ENCODE measurements around the gene CD99L2.

Gene CD99L2, protein sequence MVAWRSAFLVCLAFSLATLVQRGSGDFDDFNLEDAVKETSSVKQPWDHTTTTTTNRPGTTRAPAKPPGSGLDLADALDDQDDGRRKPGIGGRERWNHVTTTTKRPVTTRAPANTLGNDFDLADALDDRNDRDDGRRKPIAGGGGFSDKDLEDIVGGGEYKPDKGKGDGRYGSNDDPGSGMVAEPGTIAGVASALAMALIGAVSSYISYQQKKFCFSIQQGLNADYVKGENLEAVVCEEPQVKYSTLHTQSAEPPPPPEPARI

DNA sequence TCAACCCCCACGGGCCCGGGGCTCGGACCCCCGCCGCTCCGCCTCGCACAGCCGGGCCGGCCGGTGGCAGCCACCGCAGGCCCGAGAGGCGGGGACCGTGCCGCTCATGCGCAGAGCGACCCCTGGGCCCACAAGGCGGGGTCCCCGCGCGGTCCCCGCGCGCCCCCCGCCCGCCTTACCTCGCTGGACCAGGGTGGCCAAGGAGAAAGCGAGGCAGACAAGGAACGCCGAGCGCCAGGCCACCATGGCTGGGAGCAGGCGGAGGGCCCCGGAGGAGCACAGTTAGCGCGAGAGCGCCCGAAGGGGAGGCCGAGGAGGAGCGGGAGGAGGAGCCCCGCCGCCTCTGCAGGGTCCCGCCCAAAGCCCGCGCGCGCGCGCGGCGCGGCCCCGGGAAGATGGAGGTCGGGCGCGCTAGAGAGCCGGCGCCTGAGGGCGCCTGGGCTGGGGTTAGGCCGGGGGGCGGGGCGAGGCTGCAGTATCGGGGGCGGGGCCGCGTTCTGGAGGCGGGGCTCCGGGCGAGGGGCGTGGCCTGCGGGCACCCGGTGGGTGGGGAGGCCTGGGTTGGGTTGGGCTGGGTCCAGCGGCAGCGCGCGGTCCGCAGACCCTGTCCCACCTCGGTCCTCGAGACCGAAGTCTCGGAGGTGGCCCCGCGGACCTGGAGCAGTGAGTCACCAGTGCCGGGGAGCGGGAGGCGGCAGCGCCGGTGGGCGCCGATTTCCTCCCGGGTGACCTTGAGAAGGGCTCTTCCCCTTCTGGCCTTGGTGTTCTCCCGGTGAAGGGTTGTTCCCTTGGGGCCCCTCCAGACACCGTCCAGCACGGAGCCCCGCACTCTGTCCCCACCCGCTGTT lies at the start of gene CD99L2:
TSS of gene CD99L2 (minus strand) at position 326 of the 848 bp plus-strand sequence. CDS start at position 246, 80 bp downstream.
- DNase-seq (ENCODE audit: low read depth) = peak; percentile 83

DNA sequence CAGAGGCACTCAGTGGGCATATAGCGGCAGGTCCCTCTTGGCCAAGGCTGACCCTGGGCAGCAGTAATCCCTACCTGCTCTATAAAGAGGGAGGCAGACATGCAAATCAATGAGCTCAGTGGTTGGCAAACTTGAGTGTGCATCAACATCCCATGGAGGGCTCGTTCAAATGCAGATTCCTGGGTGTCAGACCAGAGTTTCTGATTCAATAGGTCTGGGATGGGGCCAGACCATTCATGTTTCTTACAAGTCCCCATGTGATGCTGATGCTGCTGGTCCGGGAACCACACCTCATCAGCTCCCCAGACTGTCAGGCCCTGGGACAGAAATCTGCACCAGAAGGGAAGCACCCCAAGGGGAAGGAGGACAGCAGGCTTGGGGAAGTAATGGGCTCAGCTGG lies 45.8 kb upstream of the CD99L2 start:
- no peak for DNase-seq (ENCODE audit: low read depth)

DNA sequence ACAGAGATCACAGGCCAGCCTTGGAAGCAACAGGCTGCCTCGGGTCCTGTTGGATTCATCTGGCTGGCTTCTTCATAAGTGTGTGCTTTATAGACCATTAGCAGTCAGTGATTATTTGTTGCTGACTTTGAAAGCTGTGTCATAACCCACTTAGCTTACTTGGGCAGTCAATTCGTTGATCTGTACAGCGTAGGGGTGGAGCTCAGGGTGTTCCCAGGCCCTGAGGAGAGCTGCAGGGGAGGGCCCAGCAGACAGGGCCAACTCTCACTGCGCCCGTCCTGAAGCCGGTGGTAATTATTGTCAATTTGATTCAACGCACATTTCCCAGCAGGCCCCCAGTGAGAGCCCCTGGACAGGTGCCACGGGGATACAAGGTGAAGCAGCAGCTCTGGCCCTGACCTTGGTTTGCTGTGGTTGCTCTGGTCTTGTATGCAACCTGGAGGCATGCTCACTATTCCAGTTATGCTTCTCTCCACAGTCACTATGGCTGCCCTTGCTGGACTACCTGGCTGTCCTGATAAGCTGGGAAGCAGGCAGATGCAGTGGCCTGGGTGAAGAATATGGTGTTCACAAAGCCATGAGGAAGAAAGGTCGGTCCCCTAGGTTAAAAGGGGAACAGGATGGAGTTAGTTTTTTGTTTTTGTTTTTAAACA lies 44.6 kb upstream of the CD99L2 start:
- DNase-seq (ENCODE audit: low read depth) = no peak

DNA sequence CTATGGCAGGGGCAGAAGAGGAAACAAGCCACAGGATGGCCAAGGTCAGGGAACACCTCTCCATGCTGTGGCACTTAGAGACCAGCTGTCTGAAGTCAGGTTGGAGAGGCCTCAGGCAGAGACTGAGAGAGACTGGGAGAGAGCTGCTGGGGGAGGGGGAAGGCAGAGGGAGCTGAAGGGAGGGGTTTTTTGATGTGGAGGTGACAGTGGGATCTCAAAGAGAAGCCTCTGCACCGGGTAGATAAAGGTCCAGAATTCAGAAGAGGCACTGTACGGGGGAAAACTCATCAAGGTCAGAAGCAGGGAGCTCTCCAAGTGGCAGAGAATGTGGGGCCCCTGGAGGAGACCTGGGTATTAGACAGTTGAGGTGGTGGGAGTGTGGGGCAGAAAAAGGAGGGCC lies 43.1 kb upstream of the CD99L2 start:
- no peak for DNase-seq (ENCODE audit: low read depth)

DNA sequence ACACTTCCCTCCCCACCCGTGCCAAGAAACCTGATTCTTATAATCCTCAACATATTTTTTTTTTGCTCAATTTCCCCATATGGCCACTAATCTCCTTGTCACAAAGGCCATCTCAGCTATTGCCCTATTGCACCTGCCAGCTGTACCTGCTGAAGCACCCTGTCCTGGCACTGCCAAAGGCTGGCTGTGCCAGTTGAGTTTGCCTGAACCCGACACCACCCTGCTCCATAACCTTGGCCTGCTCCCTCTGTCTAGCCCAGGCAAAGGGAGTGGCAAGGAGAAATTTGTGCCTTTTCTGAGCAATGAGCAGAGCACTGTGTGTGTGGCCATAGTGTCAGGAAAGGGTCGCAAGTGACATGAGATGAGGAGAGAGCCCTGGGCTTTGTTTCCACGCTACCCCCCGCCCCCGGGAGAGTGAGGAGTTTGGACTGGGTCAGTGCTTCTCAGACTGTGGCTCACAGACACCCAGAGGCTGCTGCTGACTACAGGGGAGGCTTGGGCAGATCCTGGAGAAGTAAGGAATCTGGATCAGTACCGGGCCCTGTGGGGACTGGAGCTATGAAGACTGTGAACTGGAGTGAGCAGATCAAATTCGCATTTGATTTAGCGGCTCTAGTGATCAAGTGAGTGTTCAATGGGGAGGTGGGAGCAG lies 42.5 kb upstream of the CD99L2 start:
- no peak for DNase-seq (ENCODE audit: low read depth)

DNA sequence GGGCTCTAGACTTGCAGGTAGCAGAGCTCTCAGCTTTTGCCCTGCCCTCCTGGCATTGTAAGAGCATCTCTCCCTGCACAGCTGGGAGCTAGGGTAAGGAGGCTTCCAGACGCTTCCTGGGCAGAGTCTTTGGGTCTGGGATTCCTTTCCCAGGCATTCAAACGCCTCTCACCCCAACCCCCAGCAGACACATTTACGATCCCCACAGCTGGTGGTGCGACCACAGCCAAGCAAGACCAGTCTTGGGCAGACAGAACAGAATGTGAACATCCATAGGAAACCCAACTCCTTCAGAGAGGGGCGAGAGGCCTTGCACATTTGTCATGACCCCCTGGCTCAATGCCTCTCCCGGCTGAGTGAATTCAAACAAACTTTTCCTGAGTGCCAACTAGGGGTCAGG lies 38.1 kb upstream of the CD99L2 start:
- no peak for DNase-seq (ENCODE audit: low read depth)

DNA sequence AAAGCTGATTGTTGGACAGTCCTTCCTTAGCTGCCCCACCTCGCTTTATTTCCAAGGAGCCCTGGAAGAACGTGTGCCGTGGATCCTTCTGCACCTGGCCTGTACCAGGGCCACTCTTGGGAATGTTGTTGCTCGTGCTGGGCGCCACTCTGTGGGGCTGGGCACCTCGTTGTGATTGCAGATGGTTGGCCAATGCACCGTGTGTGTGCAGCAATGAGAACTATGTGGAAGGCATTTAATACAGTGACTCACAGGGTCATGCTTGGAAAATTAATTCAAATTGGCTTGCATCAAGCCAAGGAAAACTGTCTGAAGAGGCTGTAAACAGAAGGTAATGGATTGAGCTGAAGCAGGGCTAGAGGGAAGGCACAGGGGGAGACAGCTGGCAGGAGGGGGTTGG lies 37.0 kb upstream of the CD99L2 start:
- DNase-seq (ENCODE audit: low read depth) = peak; percentile 71

DNA sequence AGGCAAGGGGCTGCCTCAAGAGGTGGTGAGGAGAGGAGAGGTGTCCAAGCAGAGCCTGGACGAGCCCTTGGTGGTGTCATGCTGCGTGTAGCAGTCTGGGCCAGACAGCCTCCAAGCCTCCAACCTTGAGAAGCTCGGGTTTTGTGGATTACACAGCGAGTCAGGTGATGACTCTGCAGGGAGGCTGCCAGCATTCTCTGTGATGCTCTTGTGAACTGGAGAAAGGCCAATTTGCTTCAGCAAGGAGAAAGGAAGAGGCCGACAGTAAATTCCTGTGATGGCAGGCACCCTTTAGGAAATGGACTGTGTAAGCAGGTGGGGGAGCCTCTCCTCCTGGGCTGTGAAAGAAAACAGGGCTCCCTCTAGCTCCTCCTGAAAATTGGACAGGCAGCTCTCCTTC lies 36.0 kb upstream of the CD99L2 start:
- peak; percentile 52 for DNase-seq (ENCODE audit: low read depth)

DNA sequence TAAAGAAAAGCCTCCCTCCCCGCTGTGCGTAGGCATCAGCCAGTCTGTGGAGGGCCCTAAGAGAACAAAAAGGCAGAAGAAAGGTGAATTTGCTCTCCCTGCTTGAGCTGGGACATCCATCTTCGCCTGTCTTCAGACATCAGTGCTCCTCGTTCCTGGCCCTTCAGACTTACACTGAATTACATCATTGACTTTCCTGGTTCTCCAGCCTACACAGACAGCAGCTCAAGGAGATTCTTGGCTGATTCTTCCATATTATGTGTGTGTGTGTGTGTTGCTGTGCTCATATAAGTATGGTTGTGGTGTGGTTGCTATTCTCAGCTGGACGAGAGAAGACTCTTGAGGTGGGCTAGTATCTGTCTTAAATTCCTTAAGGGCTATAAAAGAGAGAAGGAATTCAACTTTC lies 35.5 kb upstream of the CD99L2 start:
- DNase-seq (ENCODE audit: low read depth) = no peak

DNA sequence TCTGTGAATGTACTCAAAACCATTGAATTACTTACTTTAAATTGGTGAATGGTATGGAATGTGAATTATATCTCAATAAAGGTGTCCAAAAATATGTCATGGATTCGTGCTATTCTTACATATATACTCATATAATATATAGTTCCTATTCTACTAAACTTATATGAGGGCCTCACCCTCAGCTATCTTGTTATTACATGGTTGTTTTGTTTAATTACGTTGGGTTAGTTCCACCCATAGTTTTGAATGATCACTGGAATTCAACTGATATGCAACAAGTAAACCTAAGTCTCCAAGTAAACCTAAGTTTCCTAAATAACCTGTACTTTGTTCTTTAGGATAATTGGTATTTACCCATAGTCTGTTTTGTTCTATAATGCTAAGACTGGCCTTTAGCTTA lies 30.6 kb upstream of the CD99L2 start:
- DNase-seq (ENCODE audit: low read depth) = no peak

DNA sequence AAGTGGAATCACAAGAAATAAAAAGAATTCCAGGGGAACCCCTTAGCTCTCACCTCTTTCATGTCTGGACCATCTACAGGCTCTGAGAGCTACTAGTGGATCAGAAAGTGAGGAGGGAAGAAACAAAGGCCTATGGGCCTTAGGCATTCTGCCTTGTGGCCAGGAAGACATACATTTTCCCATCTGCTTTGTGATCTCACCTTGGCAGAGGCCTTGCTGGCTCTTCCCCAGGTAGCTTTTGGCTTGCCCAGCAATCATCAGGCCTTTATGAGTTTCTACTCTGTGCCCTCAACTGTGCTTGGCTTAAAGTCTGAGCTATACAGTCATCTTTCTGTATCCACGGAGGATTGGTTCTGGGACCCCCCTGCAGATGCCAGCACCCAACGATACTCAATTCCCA lies 28.3 kb upstream of the CD99L2 start:
- DNase-seq (ENCODE audit: low read depth) = no peak

DNA sequence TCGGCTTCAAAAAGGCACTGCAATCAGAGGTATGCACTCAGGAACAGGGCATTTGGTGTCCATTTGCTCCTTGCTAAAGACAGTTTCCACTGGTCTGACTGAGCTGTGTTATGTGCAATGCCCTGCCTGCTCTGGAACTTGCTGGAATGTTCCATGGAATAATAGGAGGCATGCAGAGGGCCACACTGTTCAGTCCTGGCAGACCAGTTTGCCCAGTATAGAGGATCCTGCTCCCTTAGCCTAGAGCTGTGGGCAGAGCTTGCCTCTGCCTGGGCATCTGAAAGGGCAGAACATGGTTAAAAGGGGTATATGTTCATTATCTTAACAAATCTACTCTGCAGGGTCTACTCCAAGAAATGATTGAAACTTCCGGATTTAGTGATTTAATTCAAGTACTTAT lies 27.8 kb upstream of the CD99L2 start:
- peak; percentile 48 for DNase-seq (ENCODE audit: low read depth)

DNA sequence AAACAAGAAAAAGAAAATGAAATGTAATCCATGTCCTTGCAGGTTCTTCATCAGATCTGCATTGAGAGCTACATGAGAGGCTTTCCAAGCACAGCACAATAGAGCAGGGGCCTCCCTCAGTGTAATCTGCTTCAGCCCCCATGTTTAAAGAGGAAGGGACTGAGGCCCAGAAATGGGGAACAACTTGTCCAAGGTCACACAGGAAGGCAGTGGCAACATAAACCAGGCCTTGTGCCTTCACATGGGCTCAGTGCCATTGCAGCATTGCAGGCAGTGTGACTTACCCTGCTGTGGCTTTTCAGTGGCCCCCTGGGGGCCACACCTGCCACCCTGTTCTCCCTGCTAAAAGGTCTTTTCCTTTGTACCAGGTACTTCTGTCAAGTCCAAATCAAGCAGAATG lies 20.9 kb upstream of the CD99L2 start:
- no peak for DNase-seq (ENCODE audit: low read depth)

DNA sequence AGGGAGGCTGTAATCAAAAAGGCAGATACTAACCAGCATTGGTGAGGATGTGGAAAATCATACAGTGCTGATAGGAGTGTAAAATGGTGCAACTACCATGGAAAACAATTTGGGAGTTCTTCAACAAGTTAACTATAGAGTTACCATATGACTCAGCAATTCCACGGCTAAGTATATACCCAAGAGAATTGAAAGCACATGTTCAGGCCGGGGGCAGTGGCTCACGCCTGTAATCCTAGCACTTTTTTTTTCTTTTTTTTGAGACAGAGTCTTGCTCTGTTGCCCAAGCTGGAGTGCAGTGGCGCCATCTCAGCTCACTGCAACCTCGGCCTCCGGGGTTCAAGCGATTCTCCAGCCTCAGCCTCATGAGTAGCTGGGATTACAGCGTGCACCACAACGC lies 15.0 kb upstream of the CD99L2 start:
- DNase-seq (ENCODE audit: low read depth) = peak; percentile 86

DNA sequence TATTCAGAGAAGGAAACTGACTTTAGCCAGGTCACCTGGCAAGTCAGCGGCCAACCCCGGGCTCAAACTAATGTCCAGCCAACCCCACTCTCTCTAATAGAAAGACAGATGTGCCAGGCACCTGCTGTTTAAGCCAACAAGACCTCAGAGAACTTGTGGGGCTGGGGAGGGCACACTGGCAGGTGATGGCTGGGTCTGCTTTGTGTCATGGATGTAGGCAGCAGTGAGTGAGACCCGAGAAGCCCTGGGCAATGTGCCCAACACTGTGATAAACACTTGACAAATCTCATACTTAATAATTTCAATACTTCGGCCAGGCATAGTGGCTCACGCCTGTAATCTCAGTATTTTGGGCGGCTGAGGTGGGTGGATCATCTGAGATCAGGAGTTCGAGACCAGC lies 9.0 kb upstream of the CD99L2 start:
- no peak for DNase-seq (ENCODE audit: low read depth)

DNA sequence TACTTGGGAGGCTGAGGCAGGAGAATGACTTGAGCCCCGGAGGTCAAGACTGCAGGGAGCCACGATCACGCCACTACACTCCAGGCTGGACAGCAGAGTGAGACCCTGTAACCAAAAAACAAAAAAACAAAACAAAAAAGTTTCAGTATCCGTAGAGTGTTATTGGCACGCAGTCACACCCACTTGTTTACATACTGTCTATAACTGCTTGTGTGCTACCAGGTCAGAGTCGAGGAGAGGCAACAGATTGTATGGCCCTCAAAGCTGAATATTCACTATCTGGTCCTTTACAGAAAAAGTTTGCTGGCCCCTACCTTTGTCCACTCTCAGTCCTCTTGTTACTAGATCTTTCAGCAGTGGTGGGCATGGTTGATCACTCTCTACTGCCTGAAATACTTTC lies 8.2 kb upstream of the CD99L2 start:
- no peak for DNase-seq (ENCODE audit: low read depth)

DNA sequence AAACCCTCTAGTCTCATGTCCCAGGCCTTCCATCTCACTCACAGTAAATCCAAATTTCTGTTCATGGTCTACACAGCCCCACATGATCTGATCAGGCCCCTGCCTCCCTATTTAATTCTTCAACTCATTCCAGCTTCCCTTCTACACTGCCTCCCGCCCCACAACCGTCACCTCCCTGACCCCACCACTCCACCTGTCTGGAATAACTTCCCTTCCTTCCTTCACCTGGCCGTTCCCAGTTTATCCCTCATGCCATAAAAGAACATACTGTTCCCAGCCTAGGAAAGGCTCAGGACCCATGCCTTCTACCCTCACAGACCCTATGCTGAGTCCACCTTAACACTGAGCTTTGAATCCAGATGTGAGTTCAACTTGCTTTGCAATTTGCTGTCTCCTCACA lies 6.8 kb upstream of the CD99L2 start:
- no peak for DNase-seq (ENCODE audit: low read depth)

DNA sequence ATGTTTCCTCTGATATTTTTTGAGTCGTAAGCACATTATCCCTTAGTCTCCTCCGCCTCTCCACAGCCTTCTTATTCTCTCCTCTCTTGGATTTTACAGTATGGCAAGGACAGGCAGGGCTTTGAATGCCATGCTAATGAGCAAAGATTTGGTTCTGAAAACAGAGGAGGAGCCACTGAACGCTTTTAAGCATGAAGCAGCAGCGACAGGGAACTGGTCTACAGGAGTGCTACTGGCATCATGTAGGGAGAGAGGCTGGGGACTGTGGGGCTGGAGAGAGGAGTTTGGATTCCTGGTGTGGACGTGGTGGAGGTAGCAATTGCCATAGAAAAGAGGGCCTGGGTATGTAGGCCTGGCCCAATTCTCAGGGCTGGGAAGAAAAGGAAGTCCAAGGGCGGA lies 4.6 kb upstream of the CD99L2 start:
- DNase-seq (ENCODE audit: low read depth) = no peak

DNA sequence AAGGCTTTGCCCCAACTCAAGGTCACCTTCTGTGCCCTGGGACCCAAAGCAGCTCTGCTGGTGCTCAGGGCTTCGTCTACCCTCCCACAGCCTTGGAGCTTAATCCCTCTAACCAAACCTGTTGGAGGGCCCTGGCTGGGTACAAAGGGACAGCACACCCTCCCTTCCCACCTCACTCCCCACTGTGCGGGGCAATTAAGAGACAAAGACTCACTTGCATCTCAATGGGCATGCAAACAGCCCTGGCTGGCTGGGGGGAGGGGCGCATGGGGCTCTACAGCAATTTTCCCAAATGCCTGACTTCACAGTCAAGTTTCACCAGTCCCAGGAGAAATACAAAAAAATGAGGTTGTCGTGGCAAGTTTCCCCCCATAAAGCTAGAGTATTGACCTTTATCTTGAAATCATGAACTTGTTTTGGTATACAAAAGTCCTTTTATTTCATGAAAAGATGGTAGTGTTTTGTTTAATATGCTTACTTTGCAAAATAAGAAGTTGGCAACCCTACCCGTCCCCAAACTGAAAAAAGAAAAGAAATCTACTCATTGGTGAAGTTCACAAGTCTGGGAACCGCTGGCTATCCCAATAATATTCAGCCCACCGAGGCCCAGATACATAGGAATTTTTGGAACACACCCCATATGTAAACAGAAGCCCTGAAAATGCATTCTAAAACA lies 4.1 kb upstream of the CD99L2 start:
- DNase-seq (ENCODE audit: low read depth) = no peak

DNA sequence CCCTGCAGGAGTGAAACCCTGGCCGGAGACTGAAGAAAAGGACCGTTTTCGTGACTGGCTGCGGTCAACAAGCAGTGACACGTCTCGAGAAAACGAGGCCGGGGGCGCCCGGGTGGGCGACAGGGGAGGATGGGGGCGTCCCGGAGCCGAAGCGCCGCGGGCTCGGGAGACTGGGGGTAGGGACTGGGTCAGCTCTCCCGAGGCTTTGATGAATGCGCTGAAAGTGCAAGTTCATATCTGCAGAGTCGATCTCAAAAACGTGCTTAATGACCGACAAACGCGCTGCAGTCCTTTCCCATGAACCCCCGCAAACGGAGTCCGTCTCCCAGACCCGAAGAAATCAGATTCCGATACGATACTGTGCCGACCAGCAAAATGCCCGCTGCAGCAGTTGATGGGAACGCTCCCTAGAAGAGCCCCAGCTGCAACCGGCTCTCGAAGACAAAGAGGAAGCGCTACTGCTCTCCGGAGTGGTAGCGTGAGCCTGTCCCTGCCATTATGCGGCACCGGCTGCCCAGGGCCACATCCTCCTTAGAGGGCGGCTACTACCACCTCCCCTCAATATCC lies 806 bp upstream of the CD99L2 start:
- peak; percentile 1 for DNase-seq (ENCODE audit: low read depth)

DNA sequence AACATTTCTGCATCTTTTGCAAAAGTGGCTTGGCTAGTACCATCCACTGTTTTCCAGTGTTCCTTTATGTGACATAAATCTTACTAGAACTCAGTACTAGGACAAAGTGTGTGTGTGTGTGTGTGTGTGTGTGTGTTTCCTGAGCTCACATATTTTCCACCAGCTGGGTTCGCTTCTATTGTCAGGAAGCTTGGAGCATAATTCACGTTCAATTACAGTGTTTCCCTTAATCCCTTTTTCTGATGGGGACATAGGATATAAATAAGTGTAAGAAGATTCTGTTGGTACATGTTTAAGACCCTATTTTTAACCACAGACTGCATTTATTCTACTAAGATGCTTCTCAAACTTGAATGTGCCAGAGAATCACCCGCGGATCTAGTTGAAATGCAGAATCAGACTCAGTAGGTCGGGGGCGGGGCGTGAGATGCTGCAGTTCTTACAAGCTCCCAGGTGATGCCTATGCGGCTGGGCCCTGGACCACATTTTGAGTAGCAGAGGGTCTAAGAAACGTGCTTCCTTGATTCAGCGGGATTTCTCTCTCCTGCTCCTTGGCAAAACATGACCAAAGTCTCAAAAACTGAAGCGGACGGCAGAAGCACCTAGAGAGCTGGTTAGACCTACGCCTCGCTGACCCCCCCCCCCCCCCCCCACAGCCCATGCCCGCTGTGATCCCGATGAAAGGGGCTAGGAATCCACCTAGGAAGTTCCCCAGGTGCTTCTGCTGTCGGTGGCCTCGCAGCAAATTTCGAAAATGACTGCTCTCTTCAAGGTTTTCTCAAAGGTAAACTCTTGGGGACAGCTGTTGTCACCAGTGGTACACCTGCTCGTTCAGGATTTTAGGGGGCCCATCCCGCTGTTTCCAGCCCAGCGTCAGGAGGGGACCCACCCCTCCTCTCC lies 797 bp downstream of the CD99L2 start:
- DNase-seq (ENCODE audit: low read depth) = peak; percentile 39

All from fibroblast of gingiva (primary cell).